Retinal pigment epithelial cell (primary cell): ENCODE measurements around the gene KRI1.

Experiments
- DNase-seq: peaks from one replicate; pipeline ENCODE4 v3.0.0-alpha.2; 2010; ENCODE audit warnings: low read depth
- H3K4me3 ChIP-seq: 2 replicates; pipeline ENCODE4 v1.5.1; 2011; ENCODE audit warnings: mild to moderate bottlenecking, low read length, control low read depth, moderate library complexity
- CTCF ChIP-seq: conservative IDR thresholded peaks from 2 replicates; pipeline ENCODE4 v1.5.1; 2011; ENCODE audit warnings: low read depth, low read length, control low read depth, inconsistent platforms

Gene KRI1

GRCh38 chr19:10566658-10567410, 1.0 kb upstream of the KRI1 start:
- TF ChIP-seq CTCF = no peak
- no peak overlapping the region for H3K4me3 ChIP-seq
- DNase-seq = no peak

GRCh38 chr19:10566408-10566657, 523 bp upstream of the KRI1 start:
- DNase-seq = no peak
- peak overlapping the region; percentile 87 for H3K4me3 ChIP-seq
- TF ChIP-seq CTCF = no peak

GRCh38 chr19:10565028-10565566, 713 bp downstream of the KRI1 start:
- DNase-seq = no peak
- H3K4me3 ChIP-seq = peak overlapping the region; percentile 87
- TF ChIP-seq CTCF = peak; percentile 39

- TF ChIP-seq CTCF = no peak
- H3K4me3 ChIP-seq = no peak overlapping the region
- no peak for DNase-seq
Measured at GRCh38 chr19:10562609-10563008, 3.2 kb downstream of the KRI1 start.

GRCh38 chr19:10560154-10560553, 5.7 kb downstream of the KRI1 start:
- H3K4me3 ChIP-seq = no peak overlapping the region
- no peak for DNase-seq
- TF ChIP-seq CTCF = no peak

- TF ChIP-seq CTCF = no peak
- H3K4me3 ChIP-seq = no peak overlapping the region
Measured at GRCh38 chr19:10557603-10558197, 8.1 kb downstream of the KRI1 start.

GRCh38 chr19:10555610-10555973, 10.2 kb downstream of the KRI1 start:
- no peak overlapping the region for H3K4me3 ChIP-seq
- no peak for DNase-seq
- TF ChIP-seq CTCF = no peak

More at GRCh38 chr19:10557603-10558197, 8.1 kb downstream of the KRI1 start:
- no peak for DNase-seq
